Activated gamma-delta T cell (primary cell): Measurements from ENCODE around the gene HOXB6.

Source experiments
- DNase-seq: peaks from one replicate; lab custom pipeline; 2025; lab: John Stamatoyannopoulos, UW

Gene HOXB6

DNA sequence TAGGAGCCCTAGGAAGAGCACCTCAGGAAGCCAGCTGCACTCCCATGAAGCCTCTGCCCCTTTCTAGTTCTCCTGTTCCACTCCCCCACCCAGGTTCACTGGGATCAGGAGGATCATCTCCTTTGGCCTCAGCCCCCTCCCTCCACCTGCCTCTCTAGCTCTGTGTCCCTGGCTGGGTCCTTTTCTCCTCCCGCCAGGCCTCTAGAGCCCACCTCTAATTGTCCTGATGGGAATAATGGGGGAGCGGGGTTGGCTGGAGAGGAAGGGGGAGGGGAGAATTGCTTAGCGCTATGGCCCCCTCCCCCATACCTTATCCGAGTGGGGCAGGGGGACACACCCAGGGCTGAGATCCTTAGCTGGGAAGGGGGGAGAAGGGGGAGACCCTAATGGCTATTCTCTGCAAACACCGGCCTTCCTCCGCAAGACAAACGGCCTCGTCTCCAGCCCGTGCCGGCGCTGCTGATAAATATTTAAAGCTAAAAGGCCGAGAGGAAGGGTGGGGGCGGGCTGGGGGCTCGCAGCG is 5.0 kb upstream of the HOXB6 start:
- no peak for DNase-seq

DNA sequence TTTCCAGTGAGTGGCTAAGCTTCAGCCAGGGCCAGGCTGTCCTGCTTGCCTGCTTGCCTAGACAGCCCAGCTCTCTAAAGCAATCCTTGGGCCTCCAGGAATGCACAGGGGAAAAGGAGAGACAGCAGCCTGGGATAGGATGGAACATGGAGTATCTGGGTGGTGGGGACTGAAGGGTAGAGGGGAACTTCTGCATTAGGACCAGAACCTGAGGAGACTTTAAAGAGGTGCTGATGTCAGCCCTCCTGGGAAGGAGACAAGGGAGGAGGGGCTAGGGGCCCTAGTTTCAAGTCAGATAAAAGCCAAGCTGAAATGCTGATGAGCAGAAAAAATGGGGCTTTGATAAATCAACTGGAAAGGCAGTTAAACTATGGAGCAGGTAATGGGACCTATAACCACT is 4.2 kb upstream of the HOXB6 start:
- no peak for DNase-seq

DNA sequence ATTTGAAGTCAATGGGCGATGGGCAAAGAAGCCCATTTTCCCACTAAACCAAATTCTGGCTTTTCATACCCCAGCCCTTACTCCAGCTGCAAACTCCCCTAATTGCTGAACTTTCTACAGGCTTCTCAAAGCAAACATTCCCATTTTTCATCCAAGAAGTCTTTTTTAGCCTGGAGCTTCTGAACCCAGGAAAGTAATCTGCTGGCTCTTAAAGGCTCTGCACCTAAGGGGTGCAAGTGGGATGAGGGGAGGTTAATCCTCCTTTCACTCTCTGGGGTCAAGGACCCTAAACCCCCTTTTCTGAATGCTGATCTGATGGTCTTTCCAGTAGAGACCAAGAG is 3.7 kb upstream of the HOXB6 start:
- DNase-seq, result no peak

DNA sequence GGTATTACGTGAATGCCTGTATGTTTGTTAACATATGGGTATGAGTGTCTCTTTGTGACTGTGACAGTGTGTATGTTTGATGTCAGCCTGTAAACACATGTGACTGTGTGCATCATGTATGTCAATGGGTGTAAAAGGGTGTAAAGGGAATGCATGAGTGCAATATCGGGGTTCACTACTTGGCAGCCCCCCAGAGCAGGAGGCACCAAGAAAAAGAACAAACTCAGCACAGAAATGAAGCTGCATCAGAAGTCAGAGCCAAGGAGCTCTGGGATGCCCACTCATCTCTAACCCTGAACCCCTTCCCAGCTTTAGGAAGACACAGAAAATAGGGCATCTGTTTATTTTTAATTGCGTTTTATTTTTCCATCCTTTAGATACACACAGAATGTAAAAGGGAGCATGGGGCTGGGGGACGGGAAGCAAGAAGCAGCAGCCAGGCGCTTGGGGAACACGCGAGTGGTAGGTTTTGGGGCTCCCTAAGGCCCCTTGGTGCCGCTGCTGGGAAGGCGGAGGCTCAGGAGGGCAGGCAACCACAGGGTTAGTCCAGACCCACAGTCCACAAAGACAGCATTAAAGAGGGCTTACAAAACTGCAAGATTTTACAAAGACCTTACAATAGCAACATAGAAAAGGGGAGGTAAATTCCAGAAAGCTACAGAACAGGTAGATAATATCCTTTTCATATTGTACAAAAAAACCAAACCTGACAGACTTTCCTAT is 2.3 kb upstream of the HOXB6 start:
- DNase-seq, result no peak

DNA sequence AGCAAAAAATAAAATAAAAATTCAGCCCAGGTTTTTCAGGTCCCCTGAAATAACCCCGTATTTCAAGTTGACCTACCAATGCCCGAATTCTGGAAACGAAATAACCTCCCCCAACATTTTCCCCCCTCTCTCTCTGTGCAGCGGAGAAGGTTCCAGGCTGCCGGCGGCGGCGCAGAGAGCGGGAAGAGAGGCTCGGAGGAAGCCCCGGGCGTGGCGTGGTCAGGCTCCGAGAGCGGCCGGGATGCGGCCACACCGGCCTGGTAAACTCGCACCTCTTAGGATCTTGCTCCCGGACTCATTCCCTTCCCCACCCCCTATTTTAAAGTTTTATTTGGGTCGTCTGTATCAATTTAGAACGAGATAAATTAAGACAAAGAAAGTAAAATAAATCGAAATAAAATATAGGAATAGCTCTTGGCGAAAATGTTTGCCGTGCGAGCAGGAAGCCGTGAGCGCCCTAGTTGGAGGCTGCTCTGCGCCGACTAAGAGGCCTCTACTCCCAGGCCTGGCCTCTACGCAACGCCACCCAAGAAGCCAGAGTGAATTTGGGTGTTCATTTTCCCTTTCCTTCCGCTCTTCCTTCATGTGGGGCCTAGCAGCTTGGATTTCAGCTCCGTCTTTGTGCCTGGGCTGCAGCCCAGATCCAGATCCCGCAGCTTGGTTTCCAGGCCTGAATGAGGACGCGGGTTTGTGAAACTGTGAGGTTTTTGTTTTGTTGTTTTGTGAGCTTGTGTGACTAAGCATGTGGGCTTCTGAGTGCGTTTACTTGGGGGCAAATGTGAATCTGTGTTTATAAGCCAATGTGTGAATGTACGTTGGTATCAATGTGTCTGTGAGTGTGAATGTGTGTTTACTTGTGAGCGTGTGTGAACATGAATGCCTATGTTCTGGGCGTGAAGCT is 1.5 kb upstream of the HOXB6 start:
- no peak for DNase-seq

DNA sequence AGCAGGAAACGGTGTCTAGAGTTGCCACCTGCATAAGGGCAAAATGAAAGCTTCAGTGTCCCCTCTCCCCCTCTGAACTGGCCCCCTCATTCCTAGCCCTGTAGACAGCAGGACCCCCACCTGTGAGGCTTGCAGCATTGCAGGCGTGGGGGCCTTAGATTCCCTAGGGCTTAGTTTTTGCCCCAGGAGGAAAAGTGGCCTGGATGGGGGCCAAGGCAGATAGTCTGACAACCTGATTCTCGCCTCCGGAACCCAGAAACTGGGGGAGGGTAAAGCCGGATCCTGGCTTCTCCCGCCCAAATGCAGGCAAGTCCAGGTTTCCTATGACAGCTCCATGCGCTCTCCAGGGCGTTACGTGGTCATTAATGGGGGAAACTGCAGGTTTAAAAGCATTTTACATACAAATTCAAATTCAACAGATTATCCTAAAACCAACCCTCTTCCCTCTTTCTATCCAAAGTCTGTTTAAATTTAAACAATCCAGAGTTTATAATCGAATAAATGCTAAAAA is 678 bp upstream of the HOXB6 start:
- DNase-seq, result no peak

DNA sequence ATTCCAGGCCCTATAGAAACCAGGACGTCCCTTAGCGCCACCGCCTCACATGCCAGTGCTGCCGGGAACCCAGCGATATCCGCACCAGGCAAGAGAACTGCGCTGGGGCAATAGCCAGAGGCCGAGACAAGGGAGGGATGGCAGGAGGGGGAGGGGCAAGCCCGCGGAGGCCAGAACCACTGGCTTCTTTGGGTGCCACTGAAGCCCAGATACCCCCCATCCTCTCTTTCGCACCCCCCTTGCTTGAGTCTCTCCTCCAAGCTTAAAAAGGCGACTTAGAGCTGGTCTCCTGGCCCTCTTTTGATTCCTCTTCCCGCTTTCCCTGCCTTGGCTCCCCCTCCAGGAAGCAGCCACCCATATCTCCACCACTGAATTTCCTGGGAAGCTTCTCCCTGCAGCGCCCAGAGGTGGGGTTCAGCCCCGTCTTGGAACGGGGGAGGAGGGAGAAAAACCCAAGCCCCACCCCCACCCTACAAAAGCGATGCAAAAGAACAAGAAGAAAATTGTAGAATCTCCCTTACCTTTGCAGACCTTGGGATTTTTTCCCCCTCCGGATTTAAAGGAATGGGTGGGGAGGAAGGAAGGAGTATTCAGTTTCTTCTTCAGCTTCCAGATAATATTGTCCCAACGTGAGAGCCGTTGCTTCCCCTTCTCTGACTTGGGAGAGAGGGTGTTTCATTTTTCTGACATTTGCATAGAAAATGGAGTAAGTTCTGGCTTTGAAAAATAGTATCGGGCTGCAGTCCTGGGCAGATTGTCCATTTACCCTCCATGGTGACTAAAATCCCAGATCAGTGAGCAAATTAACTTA is 622 bp downstream of the HOXB6 start:
- DNase-seq, result no peak

DNA sequence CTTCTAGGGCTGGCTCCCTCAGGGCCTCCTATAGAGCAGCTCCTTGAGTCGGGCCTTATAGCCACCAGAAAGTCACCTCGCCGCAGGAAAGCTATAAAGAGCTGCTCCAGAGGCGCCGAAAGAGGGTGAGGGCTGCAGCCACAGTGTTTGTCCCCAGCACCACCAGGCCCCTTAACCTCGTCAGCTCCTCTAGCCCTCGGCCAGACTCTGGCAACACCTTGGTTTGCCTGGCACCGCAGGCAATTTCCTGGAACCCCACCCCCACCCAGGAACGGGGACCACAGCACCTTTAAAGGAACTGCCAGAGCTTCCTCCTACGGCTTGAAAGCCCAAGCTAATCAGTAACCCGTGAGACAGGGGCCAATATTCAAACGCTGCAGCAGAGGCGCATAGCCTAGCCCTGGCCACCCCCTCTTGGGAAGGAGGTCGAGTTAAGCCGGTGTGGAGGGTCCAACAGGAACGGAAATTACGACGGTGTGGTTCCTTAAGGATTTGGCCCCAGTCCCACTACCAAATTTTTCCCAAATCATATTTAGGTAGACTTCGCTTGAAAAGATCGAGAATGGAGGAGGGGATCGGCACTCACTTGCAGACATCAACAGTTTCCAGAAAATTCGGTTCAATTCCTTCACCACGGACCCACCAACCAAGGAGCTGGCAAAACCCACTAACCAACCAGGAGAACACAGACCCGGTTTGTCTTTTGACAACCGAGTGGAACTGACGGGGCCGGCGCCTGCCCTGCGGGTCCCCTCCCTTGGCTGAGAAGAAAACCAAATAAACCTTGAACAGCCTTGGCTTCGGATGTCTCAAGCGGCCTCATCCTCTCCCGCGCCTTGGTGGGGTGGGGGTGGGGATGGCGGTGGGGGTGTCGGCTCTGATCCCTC is 3.0 kb downstream of the HOXB6 start:
- DNase-seq, result no peak

DNA sequence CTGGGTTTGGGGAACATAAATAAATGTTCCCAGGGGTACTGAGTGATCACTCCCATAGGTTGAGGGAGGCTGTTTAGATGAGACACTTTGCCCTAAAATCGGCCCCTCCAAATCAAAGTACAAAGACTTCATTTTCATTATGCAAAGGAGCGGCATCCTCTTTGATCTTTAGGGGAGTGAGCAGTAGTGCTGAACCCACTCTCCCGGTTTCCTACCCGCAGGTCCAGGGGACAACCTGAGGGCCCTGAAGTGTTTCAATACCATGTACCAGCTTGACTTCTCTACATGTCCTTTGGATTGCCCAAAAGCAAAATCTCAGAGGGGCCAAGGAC is 3.6 kb downstream of the HOXB6 start:
- no peak for DNase-seq

DNA sequence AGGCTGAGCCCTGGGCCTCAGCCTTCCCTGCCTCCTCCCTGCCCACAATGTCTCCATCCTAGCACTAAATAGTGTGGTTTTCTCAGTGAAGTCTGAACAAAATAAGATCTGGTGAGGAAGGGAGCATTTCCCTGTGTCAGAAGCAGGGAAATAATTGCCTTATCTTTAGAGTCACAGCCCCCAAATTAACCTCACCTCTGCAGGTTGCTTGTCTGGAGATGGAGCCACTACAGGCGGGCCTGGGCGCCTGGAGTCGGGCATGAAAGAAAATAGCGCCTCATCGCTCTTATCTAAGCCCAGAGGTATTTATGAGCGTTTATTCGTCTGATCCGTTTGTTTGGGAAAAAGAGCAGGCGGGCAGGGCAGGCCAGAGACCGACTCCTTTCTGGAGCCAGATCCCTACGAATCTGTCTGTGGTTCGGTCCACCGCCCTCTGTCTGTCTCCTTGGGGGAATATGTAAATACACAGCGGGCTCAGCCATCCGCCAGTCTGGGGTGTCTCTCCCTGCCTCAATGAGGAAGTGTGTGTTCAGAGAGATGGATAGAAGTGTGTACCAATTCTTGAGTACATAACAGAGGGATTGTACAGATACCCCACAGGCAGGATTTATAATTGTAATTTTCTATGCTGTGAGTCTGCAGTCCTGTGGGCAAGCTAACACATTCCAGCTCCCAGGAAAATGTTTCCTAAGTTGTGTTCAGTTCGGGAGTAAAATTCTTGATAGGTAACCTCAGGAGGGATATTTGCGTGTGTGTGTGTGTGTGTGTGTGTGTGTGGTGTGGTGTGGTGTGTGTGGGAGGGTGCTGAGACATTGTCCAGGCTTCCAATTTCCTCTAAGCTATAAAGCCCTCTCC is 4.3 kb downstream of the HOXB6 start:
- no peak for DNase-seq

DNA sequence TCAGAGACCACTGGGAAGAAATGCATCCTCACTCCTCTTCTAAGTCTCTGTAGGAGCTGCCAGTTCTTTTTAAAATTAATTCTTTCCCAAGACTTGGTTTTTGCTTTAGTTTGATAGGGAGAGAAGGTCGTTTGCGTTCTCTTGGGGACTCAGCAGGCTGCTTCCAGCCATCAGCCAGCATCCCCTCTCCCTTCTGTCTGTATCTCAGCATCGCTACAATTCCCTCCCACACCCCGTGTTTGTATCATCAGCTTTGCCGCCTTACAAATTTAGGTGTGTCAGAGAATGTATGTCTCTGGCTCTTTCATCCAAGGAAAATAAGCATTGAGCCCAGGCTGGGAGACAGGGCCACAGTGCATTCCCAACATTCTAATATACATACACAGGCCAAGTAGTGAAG is 5.4 kb downstream of the HOXB6 start:
- no peak for DNase-seq

DNA sequence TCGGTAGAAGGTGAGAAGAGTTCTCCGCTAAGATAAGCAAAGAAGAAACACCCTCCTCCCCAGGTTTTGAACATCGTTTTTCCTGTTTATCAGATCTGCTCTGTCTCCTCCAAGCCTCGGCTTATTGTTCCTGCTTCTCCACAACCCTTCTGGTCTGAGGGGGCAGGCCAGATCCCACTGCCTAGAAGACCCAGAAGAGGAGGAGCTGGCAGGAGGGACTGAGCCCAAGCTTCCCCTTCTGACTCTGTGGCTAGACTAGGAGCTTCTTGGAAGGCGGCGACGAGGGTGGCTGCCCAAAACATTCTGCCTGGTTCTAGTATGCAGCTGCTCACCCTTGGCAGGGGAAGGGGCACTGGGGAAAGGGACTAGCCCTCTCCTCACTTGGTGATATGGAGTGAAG is 6.0 kb downstream of the HOXB6 start:
- DNase-seq, result no peak

DNA sequence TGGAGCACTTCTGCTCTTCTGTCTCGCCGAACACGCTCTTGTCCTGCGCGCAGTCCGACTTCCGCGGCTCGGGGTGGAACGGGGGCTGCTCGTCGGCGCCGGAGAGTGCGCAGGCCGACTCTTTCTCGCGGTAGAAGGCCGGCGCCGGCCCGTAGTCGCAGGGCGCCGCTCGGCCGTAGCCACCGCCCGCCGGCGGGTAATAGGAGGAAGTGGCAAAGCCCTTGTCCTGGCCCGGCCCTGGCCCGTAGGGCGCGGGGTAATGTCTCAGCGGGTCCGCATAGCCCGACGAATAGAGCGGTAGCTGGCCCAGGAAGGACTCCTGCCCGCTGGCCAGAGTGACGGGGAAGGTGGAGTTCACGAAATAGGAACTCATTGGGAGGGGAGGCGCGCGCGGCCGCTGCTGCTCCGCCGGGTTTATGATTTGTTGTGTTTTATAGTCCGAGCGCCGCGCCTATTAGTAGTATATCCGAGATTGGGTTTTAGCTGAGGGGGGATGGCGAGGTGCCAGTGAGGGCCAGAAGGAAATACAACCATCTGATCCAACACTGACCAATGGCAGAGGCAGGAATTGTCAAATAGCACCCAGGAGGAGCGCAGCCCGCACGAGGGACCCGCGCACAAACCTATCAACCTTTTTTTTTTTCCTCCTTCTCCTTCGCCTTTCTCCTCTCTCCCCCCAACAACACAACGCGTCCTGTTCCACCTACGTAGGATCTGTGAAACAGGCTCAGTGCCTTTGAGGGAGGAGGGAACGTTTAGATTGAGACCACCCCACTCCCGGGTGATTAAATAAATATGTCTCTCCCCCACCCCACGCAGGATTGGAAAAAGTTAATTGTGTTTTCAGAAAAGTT is 6.8 kb downstream of the HOXB6 start:
- no peak for DNase-seq

DNA sequence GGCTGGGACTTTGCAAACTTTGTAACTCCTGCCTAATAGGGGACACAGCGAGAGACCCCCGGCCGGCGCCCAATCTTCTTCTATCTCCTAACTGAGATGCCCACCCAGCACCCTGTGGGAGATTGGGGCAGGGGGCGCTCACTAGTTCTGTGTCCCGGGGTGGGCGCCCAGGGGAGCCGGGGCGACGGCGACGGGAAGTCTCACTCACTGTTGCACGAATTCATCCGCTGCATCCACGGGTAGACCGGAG is 7.3 kb downstream of the HOXB6 start:
- no peak for DNase-seq

DNA sequence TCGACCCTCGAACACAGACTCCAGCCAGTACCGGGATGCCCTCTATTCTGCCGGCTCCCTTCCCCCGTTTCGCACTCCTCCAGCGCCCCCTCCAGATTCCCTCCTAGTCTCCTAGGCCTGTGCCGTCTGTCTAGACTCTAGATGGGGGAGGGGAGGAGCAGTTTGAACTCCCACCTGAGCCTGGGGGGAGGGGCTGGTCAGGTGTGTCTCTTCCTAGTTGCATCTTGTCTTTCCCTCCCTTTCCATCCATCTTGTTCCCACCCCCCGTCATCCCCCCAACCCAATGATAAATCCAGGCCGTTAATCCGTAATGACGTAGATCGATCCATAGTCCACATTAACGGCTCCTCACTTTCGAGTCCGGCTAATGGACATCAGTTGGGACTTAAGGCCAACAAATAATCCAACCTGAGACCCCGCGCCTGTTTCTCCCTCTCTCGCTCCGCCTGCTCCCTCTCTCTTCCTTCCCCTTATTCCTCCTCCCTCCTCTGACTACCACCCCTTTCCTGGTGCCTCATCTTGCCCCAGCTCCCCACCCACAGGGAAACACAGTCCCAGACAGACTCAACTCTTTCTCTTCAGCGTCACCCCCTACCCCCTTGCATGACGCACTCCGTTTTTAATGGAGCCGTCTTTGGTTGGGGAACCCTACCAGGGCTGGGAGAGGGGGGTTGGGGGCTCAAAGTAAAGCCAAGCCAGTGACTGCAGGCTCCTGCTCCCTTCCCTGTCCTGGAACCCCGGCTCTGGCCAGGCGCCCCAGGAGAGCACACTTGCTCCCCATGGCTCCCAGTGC is 7.9 kb downstream of the HOXB6 start:
- DNase-seq, result no peak

DNA sequence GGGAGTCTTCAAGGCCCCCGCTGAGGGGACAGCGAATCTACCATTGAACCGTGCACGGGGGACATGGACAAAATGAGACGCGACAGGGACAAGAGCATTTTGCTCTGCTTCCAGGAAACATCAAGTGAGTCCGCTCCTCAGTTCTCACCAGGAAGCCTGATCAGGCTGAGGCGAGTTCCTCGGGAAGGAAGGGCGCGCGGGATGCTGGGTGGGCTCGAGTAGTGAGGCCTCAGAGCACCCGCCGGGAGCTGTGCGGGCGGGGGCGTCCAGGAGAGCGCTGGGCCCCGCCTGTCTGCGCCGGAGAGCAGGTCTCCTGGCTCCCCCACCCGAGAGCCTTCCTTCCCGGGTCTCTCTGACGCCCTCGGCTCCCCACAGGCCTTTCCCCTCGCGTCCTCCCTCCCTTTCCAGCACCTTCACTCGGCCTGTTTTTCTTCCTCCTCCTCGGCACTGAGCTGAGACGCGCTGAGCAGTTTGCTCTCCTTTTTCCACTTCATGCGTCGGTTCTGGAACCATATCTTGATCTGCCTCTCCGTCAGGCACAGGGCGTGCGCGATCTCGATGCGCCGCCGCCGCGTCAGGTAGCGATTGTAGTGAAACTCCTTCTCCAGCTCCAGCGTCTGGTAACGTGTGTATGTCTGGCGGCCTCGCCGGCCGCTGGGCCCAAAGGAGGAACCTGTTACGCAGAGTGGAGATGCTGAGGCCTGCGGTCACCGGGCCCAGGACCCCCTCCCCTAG is 8.6 kb downstream of the HOXB6 start:
- DNase-seq, result no peak

DNA sequence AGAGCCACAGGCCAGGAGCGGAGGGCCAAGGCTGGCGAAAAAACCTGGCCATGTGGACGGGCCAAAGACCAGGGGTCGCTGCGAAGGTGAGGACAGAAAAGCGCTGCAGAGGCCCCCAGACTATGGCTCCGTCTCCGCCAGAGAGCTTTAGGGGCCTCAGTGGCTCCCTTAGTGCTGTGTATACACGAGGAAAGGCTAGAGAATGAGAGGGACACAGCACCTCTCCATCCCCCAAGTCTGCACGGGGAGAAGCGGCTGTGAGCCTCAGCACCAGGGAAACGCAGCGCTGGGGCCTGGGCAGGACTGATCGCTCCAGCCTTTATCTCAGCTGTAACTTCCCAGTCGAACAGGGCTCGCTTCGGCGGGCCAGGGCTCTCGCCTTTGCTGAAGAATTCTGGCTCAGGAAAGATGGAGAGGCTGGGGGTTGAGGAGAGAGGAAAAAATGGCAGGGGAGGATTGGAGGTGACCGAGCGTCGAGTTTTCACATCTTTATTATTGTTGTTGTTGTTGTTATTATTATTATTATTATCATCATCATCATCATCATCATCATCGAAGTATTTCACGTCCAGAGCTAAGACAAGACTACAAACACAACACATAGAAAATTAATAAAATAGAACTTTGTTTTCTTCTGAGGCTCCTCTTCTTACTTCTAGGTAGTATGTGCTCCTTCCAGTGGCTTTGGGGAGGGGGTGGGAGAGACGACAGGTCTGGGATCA is 9.3 kb downstream of the HOXB6 start:
- no peak for DNase-seq
